ENCODE results near the gene RANBP10.
A peak's percentile ranks its signal among the peaks of the same experiment; 100 is the strongest.

RANBP10 gene

GRCh38 chr16:67746846-67747245 is 59.5 kb downstream of the RANBP10 start:
- no peak for DNase-seq (ENCODE audit: low read depth)

DNA sequence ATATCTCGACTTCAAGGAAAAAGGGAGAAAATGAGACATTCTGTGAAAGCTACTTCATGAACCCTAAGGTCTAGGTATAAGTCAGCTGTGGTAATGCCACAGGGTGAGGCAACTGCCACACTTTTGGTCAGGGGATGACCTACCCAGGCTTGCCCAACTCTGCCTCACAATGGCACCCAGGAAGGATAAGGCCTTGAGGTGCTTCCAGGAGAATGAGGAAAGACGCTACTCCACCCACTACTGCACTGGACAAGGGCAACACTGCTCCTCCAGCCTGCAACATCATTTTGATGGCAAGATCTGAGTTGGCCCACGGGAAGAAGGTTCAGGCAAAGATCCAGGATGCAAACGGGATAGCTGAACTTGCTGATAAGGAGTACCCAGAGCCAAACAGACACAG is 65.2 kb downstream of the RANBP10 start:
- no peak for DNase-seq (ENCODE audit: low read depth)

- DNase-seq (ENCODE audit: low read depth) = no peak
Observed at GRCh38 chr16:67740391-67740790, 66.0 kb downstream of the RANBP10 start.

GRCh38 chr16:67736858-67737257 is 69.5 kb downstream of the RANBP10 start:
- DNase-seq (ENCODE audit: low read depth) = no peak

DNA sequence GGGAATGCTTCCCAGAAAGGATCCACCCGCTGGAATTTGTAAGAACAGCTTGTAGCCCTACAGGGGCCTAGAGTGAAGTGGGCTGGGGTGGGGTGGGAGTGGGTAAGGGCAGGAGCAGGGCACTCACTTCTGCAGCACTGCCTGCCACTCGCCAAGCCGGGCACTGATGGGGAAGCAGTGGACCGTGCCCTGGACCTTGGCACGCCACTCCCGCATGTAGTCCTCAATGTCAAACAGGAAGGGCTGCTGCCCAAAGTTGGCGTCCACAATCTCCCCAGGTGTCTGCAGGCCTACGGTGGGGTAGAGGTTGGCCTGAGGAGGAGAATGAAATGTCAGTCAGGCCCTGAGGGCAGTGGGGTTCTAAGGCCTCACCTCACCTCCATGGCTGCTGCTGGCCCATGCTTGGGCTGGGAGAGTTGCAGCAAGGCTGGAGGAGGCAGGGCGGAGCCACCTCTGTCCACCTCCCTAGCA is 71.6 kb downstream of the RANBP10 start:
- DNase-seq (ENCODE audit: low read depth) = no peak

DNA sequence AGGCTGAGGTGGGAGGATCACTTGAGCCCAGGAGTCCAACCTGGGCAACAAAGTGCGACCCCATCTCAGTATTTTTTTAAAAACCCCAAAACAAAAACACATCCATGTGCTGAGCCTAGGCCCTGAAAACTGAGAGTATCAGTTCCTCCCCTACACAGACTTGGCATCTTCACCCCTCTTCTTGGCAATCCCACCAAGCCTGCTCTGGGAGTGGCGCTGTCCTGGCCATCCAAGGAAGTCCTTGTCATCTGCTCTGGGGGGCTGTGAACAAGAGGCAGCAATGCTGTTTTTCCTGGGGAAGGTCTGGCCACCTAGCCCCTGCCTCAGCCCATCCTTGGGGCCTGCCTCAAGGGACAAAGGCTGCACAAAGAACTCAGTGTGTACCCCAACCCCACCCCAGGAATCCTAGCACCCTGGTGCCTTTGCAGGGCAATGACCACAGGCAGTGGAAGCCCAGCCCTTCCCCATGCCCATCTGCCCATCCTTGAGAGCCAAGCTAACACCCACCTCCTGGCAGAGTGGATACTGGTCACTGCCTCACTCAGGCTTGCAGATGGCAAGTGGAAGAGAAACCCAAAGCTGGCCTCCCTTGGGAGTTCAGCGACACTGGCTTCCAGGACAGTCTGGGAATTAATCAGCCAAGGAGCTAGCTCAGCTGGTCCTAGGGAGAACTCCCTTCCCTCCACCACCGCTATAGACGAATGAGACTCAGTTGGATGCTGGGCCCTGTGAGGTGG is 72.5 kb downstream of the RANBP10 start:
- no peak for DNase-seq (ENCODE audit: low read depth)

DNA sequence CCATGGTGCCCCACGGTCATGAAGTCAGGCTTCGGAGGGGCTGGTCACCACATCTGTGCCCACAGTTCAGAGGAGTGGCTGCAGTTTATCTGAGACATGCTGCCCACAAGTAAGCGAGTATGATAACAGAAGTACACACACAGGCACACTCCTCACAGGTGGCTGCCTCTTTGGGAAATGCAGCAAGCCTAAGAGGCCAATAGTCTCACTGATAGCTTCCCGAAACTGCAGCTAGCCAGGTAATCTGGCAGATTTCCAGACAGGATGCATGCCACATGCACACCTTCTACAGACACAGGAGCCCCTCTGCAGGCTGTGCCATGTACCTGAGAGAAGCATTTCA is 74.6 kb downstream of the RANBP10 start:
- no peak for DNase-seq (ENCODE audit: low read depth)

- DNase-seq (ENCODE audit: low read depth) = no peak
Observed at GRCh38 chr16:67731071-67731752, 75.1 kb downstream of the RANBP10 start.

DNA sequence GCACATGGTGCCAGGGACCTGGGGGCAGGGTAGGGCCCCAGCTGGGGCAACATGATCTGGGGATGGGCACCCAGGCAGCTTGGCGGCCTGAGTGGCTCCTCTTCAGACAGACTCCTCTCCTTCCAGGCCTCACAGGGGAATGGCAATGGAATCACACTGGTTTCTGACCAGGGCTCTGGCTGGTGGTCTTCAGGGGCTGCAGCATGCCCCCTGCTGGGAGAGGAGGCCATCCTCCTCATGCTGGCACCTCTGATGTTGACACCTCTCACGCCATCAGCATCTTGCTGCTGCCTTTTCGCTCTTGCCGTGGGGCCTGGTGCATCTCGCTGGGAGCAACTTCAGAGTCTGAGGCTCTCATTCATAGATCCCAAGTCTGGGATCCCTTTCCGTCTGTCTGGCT is 76.0 kb downstream of the RANBP10 start:
- DNase-seq (ENCODE audit: low read depth) = no peak

GRCh38 chr16:67729636-67730248 is 76.6 kb downstream of the RANBP10 start:
- DNase-seq (ENCODE audit: low read depth) = no peak

- DNase-seq (ENCODE audit: low read depth) = no peak
Observed at GRCh38 chr16:67727521-67728485, 78.6 kb downstream of the RANBP10 start.

DNA sequence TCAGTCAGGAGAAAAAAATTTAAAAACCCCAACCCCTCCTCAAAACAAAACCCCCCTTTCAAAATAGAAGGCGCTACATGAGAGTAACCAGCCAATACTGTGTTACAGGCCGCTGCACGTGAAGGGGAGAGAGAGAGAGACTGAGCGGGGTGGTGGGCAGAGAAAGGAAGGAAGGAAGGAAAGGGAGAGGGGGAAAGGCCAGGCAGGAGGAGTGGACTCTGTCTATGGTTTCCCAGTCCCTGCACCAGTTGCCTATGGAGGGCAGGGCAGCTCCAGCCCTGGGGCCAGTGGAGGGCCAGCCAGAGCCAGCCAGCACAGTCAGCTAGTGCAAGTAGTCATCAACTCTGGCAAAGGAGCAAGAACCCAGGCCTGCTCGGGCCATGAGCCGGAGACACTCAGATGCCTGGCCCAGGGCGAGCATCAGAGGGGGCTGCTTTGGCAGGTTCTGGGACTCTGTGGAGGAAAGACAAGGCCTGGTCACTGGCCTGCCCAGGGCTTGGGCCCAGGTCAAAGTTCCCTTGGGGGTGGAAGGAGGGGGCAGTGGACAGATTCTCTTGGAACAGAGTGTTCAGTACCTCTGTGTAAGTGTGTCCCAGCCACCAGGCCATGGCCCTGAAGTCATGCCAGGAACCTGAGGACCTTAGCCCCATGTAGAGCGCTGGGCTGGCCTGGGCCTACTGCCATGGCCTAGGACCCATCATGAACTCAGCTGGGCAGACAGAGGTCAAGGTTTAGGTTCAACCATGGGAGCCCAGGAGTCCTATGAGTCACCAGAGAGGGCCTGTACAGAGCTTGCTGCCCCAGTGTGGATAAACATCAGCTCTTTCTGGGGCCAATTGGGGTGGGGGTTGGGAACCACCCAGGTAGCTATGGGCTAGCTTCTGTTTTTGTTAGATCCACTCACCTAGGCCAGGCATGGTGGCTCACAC is 80.0 kb downstream of the RANBP10 start:
- no peak for DNase-seq (ENCODE audit: low read depth)

DNA sequence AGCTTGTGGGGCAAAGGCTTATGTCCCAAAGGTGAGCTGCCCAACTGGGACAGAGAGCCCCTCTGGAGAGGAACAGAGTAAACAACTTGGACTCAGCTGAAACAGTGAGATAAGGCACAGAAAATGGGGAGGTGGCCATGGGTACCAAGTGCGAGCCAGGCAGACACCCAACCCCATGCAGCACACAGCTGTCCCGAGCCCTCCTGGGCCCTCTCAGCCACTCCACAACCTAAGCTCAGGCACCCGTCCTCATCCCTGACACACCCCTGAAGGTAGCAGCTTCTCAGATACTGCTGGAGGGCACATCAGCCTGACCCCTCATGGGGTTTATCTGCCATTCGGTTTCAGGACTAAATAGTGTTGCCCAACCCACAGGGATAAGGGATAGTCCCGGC is 82.5 kb downstream of the RANBP10 start:
- no peak for DNase-seq (ENCODE audit: low read depth)

DNA sequence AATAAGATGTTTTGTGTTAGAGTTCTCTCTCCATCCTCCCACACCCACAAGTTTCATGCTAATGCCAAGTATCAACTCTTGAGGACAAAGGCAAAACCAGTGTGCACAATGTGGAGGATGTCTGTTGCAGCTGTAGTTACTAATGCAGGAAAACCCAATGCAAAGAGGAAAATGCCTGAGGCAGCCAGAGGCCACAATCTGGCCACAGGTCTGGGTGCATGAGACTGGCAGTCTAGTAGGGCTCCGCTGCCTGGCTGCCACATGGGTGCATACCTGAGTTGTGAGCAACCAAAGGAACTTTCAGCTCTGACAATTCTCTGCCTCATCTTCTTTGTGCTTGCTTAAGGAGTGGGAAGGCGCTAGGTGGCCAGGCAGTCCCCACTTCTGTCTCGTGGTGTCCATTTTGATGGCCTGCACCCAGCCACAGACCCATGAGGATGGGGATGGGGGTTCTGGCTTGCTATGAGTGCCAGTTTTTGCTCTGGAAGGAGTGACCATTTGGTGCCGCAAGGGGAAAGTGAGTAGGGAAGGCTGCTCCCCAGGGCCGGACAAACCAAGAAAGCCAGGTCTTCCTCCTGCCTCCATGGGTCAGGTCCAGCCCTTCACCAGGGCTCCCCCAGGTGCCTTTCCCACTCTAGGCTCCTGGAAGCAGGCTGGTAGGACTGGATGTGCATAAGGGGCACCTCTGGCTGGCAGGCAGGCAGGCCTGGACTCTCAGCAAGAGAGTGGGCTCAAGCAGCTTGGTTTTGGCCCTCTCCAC is 83.0 kb downstream of the RANBP10 start:
- DNase-seq (ENCODE audit: low read depth) = no peak

- no peak for DNase-seq (ENCODE audit: low read depth)
Observed at GRCh38 chr16:67720236-67720635, 86.1 kb downstream of the RANBP10 start.

GRCh38 chr16:67719778-67720144 is 86.6 kb downstream of the RANBP10 start:
- no peak for DNase-seq (ENCODE audit: low read depth)

DNA sequence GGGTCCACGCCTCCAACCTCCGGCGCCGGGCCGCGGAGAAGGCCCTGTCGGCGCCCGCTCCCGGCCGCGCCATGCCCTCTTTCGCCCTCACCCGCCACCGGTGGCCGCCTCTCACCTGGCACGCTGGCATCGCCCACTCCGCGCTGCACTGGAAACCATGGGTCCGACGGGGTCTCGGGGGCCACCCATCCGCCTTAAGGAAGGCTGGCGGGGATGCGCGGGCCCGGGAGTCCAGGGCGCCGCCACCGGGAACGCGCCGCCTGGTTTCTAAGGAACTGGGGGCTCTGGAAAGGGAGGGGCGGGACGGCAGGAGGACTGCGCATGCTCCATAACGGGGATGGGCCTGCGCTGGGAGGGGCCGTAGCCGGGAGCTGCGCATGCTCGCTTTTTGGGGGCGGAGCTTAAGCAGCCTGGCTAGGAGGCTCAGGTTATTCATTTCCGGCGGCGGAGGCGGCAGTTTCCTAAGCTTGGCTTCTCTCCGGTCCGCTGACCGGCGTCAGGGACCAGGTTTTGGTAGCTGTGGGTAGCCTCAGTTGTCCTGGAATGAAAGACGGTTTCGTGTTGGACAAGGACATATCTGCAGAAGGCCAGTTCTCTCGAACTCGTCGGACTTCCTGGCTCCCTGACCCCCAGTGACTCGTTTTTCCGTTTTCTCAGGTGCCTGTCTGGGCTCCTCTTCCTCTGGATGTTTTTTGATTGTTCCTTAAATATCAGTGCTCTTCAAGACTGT is 87.1 kb downstream of the RANBP10 start, which contains the start of gene GFOD2:
GFOD2 (minus strand) TSS at position 269 of the 730 bp plus-strand sequence. CDS start 33,601 bp downstream, outside the sequence.
- peak; percentile 98 for DNase-seq (ENCODE audit: low read depth)

- no peak for DNase-seq (ENCODE audit: low read depth)
Observed at GRCh38 chr16:67718668-67719047, 87.7 kb downstream of the RANBP10 start.

DNA sequence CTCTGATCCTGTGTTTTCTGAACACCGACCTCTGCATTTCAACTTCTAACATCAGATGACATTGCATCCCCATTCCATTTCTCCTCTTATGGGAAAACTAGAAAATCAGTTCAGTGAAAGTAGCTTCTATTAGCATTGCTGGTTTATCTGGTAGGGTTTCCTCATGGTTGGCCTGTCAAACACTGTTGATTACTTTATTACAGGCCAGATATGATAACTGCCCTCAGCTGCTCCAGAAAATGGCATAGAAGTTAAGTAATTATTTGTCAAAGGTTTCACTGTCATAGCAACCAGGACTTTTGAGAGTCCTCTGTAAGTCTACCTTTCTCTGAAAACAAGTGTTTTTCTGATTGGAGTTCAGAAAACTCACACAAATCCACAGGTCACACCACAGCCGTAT is 90.3 kb downstream of the RANBP10 start:
- no peak for DNase-seq (ENCODE audit: low read depth)

DNA sequence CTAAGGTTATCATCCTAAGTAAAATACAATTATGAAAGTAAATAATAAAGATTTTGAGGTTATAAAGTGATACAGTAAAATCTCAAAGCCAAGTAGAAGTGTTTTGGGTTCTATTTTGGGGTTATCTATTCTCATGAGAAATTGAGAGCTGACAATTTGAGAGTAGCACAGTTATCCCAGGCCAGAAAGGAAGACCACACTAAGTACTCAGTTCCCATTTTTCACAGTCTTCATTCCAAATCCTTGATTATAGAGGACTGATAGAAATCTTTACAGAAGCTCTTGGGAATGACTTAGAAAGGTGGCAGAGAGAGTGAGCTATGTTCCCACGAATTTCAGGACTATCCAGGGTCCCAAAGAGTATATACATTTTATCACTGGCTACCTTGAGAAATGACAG is 91.8 kb downstream of the RANBP10 start:
- no peak for DNase-seq (ENCODE audit: low read depth)

Data from activated T-cell treated with anti-CD3 and anti-CD28 coated beads for 24 hours (primary cell).